ENCODE data around the gene USHBP1. TPM values are rescaled to one million over a fixed set of nuclear protein-coding genes. Genes with fewer than 3 reads are reported as not detected.

Gene USHBP1
- total RNA-seq, 1 experiment from 2014 or later = 0.15 TPM

DNA sequence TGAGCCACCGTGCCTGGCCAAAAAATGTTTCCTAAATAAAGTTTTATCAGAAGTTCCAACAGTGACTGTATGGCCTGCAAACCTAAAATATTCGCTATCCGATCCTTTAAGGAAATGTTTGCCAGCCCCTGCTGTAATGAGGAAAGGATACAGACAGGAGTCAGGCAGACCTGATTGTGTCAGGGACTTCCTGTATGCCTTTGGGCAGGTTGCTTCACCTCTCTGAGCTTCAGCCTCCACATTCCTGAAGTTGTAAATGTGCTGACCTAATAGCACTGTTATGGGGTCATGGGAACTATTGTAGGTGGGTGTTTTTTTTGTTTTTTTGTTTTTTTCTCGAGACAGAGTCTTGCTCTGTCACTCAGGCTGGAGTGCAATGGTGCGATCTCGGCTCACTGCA, 32.4 kb upstream of the USHBP1 start:
- BruUV-seq (replicated peaks) = no TSS peak
- Histone ChIP-seq H3K27me3 (ENCODE audit: insufficient read depth, low read length) (no peaks in the 10 kb centered on the region), H3K9ac (ENCODE audit: low read length) (no peak overlapping the region), H3K36me3 (ENCODE audit: control insufficient read depth in 1 of 2, insufficient read depth in 2 of 2, low read length in 2 of 2) (peaks cover 0 to 10% of the 10 kb centered on the region in 2 experiments; a peak in 2 of 4 replicates), H3K27ac (ENCODE audit: low read depth, low read length) (no peak overlapping the region), H2AFZ (ENCODE audit: low read depth, low read length, poor library complexity, severe bottlenecking) (no peak overlapping the region), H3K4me1 (ENCODE audit: control insufficient read depth in 1 of 2, insufficient read depth in 2 of 2, low read length in 2 of 2) (peaks cover 16 to 28% of the 10 kb centered on the region in 2 experiments), H3K4me2 (ENCODE audit: low read length) (no peak overlapping the region), H3K9me2 (ENCODE audit: insufficient read depth) (no peaks in the 10 kb centered on the region), H3K79me2 (ENCODE audit: insufficient read depth, low read length) (peaks cover 37% of the 10 kb centered on the region), H3K4me3 (replicated peaks in 1 of 2; ENCODE audit: low read depth in 1 of 2, low read length in 2 of 2) (no peak overlapping the region), H4K20me1 (ENCODE audit: insufficient read depth) (no peaks in the 10 kb centered on the region), H3K9me3 (ENCODE audit: control insufficient read depth in 1 of 2, insufficient read depth in 1 of 2, low read depth in 1 of 2, low read length in 2 of 2) (no peaks in the 10 kb centered on the region; a peak in 1 of 4 replicates)
- POLR2A ChIA-PET = interaction anchor here (0.9 kb wide), 1 partner anchor 8 kb away, joined by 4 read pairs; the partner anchor contains the start of gene MRPL34
- RAD21 ChIA-PET (ENCODE audit: low non-redundant PET in 1 of 2, low total read pairs in 2 of 2, uncharacterized antibody in 2 of 2, unreplicated experiment in 2 of 2) = interaction anchor here in 1 of 2 experiments (0.7 kb wide), 1 partner anchor 35 kb away, joined by 3 read pairs; no protein-coding TSS in a partner anchor
- TF ChIP-seq ZNF274 (IDR thresholded peaks at IDR 0.05; ENCODE audit: low read depth, low read length) (no peak), TCF7L2 (IDR thresholded peaks at IDR 0.05; ENCODE audit: borderline replicate concordance, extremely low read depth, insufficient read depth, insufficient read length) (no peak), SRF (IDR thresholded peaks at IDR 0.05; ENCODE audit: low read depth) (no peak), JUND (IDR thresholded peaks at IDR 0.05) (no peak), EZH2 (IDR thresholded peaks at IDR 0.05) (no peak), SP1 (IDR thresholded peaks at IDR 0.05; ENCODE audit: low read depth) (no peak), FOSL1 (IDR thresholded peaks at IDR 0.05; ENCODE audit: low read depth) (no peak), ELF1 (IDR thresholded peaks at IDR 0.05; ENCODE audit: borderline replicate concordance, low read depth) (no peak), SIN3A (IDR thresholded peaks at IDR 0.05; ENCODE audit: low read depth) (no peak), YY1 (IDR thresholded peaks at IDR 0.05; ENCODE audit: extremely low read depth, insufficient replicate concordance, low read depth, low read length) (no peak), CEBPB (IDR thresholded peaks at IDR 0.05; ENCODE audit: low read depth) (no peak), POLR2AphosphoS5 (IDR thresholded peaks at IDR 0.05; ENCODE audit: low read depth, low read length) (no peak), POLR2A (IDR thresholded peaks at IDR 0.05; ENCODE audit: borderline replicate concordance, extremely low read depth, insufficient read depth, insufficient read length) (no peak), ZFX (IDR thresholded peaks at IDR 0.05) (no peak), CBX3 (IDR thresholded peaks at IDR 0.05; ENCODE audit: low read depth) (no peak), EZH2phosphoT487 (IDR thresholded peaks at IDR 0.05; ENCODE audit: borderline replicate concordance) (no peak)
- TF ChIP-seq, protein P1, sequence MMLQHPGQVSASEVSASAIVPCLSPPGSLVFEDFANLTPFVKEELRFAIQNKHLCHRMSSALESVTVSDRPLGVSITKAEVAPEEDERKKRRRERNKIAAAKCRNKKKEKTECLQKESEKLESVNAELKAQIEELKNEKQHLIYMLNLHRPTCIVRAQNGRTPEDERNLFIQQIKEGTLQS (IDR thresholded peaks at IDR 0.05) = no peak
- TF ChIP-seq, protein P2, sequence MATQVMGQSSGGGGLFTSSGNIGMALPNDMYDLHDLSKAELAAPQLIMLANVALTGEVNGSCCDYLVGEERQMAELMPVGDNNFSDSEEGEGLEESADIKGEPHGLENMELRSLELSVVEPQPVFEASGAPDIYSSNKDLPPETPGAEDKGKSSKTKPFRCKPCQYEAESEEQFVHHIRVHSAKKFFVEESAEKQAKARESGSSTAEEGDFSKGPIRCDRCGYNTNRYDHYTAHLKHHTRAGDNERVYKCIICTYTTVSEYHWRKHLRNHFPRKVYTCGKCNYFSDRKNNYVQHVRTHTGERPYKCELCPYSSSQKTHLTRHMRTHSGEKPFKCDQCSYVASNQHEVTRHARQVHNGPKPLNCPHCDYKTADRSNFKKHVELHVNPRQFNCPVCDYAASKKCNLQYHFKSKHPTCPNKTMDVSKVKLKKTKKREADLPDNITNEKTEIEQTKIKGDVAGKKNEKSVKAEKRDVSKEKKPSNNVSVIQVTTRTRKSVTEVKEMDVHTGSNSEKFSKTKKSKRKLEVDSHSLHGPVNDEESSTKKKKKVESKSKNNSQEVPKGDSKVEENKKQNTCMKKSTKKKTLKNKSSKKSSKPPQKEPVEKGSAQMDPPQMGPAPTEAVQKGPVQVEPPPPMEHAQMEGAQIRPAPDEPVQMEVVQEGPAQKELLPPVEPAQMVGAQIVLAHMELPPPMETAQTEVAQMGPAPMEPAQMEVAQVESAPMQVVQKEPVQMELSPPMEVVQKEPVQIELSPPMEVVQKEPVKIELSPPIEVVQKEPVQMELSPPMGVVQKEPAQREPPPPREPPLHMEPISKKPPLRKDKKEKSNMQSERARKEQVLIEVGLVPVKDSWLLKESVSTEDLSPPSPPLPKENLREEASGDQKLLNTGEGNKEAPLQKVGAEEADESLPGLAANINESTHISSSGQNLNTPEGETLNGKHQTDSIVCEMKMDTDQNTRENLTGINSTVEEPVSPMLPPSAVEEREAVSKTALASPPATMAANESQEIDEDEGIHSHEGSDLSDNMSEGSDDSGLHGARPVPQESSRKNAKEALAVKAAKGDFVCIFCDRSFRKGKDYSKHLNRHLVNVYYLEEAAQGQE (IDR thresholded peaks at IDR 0.05; ENCODE audit: low read depth) = no peak
- TF ChIP-seq, protein P3, sequence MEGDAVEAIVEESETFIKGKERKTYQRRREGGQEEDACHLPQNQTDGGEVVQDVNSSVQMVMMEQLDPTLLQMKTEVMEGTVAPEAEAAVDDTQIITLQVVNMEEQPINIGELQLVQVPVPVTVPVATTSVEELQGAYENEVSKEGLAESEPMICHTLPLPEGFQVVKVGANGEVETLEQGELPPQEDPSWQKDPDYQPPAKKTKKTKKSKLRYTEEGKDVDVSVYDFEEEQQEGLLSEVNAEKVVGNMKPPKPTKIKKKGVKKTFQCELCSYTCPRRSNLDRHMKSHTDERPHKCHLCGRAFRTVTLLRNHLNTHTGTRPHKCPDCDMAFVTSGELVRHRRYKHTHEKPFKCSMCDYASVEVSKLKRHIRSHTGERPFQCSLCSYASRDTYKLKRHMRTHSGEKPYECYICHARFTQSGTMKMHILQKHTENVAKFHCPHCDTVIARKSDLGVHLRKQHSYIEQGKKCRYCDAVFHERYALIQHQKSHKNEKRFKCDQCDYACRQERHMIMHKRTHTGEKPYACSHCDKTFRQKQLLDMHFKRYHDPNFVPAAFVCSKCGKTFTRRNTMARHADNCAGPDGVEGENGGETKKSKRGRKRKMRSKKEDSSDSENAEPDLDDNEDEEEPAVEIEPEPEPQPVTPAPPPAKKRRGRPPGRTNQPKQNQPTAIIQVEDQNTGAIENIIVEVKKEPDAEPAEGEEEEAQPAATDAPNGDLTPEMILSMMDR (IDR thresholded peaks at IDR 0.05 in 2 of 3, conservative IDR thresholded peaks at IDR 0.05 in 1 of 3; ENCODE audit: borderline replicate concordance in 1 of 3, insufficient read depth in 1 of 3, low read depth in 2 of 3, low read length in 2 of 3) = no peak
- intact Hi-C loops (cut with micrococcal nuclease) = no loop called here
- CTCF ChIA-PET = interaction anchor here (1.2 to 1.5 kb wide), 2 partner anchors 8 to 13 kb away, joined by 3 to 5 read pairs; partner anchors contain the start of genes DDA1 and MRPL34
- no peak for ATAC-seq
- no peak for DNase-seq (ENCODE audit: low read depth, low spot score)

Data from HCT116 (cell line).